HG02623 (cell line): ENCODE data around the gene TMEM94.
"Not testable (repeated sequence)": the region's sequence is repeated elsewhere in the genome, so short reads cannot be mapped to it uniquely, and the experiment has no call there.

Experiments
- ATAC-seq: cut with Tn5 transposase; IDR thresholded peaks from one replicate; pipeline ENCODE4 v1.9.1; 2021; ENCODE audit warnings: moderate library complexity; ENCODE audit not compliant: unreplicated experiment

Gene TMEM94

DNA sequence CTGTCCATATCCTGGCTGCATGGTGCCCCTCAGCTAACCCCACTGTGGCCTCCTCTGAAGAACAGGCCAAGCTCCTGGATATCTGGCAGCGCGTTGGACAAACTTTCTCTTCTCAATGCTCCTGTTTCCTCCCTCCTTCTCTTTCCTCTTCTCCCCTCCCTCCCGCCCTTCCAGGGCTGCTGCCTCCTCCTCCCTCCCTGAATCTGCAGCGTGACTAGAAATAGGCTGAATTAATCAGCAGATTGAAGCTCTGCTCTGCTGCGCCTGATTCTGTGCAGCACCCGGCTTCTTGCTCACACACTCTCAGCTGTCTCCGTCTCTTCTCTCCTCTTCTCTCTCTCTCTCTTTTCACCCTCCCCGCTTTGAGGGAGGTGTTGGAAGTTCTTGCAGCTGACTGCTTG, 19.8 kb downstream of the TMEM94 start:
- no peak for ATAC-seq

- ATAC-seq = no peak
These were observed 20.5 kb downstream of the TMEM94 start for GRCh38 chr17:75476752-75477489.

GRCh38 chr17:75477490-75477862, 21.0 kb downstream of the TMEM94 start:
- not testable (repeated sequence) for ATAC-seq

GRCh38 chr17:75478508-75478907, 22.1 kb downstream of the TMEM94 start:
- ATAC-seq = no peak

DNA sequence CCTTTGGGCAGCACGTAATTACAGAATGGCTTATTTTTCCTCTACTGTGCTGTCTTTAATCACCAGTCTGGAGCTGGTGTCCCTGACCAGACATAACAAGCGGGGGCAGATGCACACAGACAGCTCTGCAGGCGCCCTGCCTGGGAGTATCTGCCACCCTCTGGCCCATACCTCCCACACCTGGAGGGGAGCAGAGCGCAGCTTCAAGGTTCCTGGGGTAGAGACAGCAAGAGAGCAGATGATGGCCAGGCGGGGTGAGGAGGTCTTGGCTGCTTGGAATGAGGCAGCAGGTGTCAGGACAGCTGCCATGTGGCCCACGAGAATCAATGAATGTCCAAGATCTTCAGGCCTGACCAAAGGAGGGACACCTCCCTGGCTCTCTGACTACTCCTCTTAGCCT, 23.8 kb downstream of the TMEM94 start:
- no peak for ATAC-seq

GRCh38 chr17:75481194-75482068, 25.0 kb downstream of the TMEM94 start:
- ATAC-seq = no peak

DNA sequence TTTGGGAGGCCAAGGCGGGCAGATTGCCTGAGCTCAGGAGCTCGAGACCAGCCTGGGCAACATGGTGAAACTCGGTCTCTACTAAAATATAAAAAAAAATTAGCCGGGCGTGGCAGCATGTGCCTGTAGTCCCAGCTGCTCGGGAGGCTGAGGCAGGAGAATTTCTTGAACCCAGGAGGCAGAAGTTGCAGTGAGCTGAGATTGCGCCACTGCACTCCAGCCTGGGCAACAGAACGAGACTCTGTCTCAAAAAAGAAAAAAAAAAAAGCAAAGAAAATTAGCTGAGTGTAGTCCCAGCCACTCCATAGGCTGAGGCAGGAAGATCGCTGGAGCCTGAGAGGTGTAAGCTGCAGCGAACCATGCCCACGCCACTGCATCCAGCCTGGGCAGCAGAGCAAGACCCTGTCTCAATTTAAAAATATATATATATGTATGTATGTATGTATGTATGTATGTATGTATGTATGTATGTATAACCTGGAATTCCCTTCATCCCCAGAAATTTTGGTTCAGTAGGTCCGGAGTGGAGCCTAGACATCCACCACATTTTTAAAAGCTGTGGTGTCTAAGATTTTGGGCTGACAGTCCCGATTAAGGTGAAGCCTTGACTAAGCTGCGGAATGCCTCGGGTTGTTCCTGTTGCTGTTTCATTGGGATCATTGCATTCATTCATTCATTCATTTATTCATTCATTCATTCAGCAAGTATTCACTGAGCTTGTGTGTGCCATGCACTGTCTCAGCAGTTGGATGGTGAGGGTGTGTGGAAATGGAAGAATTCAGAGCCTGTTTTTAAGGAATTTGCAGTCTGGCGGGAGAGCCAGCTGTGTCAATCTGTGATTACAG, 25.9 kb downstream of the TMEM94 start:
- ATAC-seq = no peak

- no peak for ATAC-seq
These were observed 29.3 kb downstream of the TMEM94 start for GRCh38 chr17:75485688-75486087.

DNA sequence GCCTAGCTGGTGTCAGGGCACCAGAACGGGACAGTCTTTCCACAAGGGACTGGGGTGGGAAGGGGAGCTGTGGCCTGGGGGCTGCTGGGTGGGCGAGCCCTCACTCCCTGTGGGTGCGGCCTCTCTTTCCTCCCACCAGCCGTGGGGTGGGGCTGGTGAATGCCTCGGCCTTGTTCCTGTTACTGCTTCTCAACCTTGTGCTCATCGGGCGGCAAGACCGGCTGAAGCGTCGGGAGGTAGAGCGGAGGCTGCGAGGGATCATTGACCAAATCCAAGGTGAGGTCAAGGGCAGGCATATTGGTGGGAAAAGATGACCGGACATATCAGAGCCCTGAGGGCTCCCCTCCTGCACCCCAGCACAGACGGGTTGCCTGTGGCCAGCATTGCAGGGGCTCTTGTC, 29.7 kb downstream of the TMEM94 start:
- no peak for ATAC-seq

- ATAC-seq = no peak
These were observed 30.5 kb downstream of the TMEM94 start for GRCh38 chr17:75486951-75487350.

GRCh38 chr17:75487351-75488070, 31.1 kb downstream of the TMEM94 start:
- ATAC-seq = no peak

GRCh38 chr17:75488693-75489510, 32.5 kb downstream of the TMEM94 start:
- ATAC-seq = no peak

DNA sequence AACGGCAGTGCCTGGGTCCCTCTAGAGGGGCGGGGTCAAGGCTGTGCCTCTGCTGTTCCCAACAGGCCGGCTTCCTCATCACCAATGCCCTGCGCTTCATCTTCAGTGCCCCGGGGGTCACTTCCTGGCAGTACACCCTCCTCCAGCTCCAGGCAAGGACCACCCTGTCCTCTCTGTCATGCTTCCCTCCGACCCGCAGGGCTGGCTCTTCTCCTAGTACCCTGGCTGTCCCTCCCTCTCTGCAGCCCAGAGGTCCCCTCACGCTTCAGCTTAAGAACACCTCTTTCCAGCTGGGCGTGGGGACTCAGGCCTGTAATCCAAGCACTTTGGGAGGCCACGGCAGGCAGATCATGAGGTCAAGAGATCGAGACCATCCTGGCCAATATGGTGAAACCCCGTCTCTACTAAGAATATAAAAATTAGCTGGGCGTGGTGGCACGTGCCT, 33.1 kb downstream of the TMEM94 start:
- no peak for ATAC-seq

DNA sequence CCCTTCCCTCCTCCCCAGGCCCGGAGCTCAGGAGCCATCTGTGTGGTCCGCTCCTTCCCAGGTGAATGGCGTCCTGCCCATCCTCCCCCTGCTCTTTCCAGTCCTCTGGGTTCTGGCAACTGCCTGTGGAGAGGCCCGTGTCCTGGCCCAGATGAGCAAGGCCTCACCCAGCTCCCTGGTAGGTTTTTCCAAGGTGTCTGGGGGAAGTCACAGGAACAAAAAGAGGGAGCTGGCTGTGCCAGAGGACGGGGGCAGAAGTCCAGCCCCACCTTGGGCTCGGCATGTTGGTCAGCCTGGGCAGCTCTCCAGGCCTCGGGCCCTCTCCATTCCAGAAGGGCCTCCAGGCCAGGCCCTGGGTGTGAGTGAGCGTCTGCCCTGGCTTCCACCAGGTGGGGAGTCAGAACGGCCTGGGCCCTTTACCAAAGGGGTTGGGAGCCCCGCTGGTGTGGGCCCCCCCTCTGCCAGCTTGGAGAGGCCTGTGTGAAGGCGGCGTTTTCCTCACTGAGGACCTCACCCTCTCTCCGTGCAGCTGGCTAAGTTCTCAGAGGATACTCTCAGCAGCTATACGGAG, 33.8 kb downstream of the TMEM94 start:
- ATAC-seq = no peak

DNA sequence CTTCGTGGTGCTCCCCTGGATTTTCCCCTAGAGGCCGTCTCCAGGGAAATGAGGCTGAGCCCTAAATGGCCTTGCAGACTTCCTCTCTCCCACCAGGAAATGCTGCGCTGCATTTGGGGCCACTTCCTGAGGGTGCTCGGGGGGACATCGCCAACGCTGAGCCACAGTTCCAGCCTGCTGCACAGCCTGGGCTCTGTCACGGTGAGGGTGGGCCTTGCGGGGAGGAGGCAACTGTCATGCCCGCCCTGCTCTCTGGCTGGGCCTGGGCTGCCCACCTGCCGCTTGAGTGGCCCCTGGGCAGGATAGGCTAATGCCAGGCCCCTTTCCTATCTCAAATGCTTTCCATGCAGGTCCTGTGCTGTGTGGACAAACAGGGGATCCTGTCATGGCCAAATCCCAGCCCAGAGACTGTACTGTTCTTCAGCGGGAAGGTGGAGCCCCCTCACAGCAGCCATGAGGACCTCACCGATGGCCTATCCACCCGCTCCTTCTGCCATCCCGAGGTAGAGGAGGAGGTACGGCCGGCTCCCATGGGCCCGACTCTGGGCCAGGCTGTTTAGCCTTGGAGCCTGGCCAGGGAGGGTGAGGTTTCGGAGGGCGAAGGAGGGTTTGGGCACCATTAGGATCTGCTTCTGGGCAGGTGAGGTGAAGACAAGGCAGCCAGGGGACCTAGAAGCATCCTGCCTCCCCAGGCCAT, 34.7 kb downstream of the TMEM94 start:
- ATAC-seq = no peak

GRCh38 chr17:75491680-75492079, 35.2 kb downstream of the TMEM94 start:
- no peak for ATAC-seq

DNA sequence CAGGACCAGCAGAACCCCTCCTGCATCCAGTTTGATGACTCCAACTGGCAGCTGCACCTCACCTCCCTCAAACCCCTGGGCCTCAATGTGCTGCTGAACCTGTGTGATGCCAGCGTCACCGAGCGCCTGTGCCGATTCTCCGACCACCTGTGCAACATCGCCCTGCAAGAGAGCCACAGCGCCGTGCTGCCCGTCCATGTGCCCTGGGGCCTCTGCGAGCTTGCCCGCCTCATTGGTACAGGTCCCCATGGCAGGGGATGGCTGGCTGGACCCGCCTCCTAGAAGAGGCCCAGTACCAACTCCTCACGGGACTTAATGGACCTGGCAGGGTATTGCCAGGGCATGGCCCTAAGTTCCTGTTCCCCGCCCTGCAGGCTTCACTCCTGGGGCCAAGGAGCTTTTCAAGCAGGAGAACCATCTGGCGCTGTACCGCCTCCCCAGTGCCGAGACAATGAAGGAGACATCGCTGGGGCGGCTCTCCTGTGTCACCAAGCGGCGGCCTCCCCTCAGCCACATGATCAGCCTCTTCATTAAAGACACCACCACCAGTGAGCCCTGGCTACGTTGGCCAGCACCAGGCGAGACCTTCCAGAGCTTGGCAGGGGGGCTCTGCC, 36.2 kb downstream of the TMEM94 start:
- ATAC-seq = no peak

GRCh38 chr17:75493476-75494129, 37.2 kb downstream of the TMEM94 start:
- no peak for ATAC-seq
